NCI-H128 (cell line): ENCODE data around the gene CTNNBL1.

Source experiments
- DNase-seq: peaks from one replicate; lab custom pipeline; 2025; ENCODE audit not compliant: unreplicated experiment; lab: John Stamatoyannopoulos, UW

Gene CTNNBL1

DNA sequence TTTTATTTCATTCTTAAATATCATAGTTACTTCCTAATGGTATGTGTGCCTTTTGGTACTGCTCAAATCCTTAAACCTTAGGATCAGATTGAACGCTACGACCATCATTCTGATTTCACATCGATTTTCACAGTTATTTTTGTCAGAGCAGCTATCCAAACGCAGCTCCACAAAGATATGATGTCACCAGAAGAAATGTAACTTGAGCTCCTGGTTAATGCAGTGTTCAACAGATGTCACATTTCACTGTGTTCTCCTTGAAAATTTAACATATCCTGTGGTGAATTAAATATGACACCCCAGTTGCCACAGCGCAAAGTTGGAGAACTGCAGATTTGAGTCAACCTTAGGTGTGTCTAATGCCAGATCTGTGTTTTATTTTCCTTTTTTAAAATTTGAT lies 81.4 kb downstream of the CTNNBL1 start:
- no peak for DNase-seq

DNA sequence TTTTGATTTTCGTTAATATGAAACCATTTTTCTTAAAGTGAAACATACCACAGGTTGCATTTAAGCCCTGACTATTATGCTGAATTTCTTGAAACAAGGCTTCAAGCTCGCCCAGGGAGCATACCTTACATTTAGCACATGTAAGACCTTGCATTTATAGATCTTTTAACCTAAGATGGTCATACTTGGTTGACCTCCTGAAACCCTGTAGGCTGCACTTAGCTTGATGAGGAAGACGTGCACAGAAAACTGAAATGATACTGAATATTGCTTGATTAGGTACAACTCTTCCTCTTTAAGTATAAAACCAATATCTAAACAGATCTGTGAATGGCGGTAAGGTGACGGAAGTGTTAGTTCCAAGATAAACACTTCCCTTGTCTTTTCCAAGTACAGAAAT lies 82.2 kb downstream of the CTNNBL1 start:
- no peak for DNase-seq

DNA sequence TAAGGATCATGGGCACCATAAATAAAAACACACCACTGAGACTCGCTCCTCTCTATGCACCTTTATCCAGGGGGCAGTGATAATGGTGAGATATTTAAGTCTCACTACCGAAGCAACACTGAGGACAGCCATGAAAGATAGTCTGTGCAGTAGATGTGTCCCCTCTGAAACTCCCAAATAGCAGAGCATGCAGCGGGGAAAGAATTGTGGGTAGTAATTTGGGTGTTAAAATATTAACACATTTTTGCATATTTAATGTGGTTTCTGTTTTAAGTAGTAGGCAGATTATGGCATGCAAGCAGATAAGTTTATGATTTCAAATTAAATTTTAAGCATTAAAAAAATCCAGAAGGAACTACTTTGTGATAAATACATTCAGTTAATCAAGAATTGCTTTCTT lies 82.7 kb downstream of the CTNNBL1 start:
- no peak for DNase-seq

DNA sequence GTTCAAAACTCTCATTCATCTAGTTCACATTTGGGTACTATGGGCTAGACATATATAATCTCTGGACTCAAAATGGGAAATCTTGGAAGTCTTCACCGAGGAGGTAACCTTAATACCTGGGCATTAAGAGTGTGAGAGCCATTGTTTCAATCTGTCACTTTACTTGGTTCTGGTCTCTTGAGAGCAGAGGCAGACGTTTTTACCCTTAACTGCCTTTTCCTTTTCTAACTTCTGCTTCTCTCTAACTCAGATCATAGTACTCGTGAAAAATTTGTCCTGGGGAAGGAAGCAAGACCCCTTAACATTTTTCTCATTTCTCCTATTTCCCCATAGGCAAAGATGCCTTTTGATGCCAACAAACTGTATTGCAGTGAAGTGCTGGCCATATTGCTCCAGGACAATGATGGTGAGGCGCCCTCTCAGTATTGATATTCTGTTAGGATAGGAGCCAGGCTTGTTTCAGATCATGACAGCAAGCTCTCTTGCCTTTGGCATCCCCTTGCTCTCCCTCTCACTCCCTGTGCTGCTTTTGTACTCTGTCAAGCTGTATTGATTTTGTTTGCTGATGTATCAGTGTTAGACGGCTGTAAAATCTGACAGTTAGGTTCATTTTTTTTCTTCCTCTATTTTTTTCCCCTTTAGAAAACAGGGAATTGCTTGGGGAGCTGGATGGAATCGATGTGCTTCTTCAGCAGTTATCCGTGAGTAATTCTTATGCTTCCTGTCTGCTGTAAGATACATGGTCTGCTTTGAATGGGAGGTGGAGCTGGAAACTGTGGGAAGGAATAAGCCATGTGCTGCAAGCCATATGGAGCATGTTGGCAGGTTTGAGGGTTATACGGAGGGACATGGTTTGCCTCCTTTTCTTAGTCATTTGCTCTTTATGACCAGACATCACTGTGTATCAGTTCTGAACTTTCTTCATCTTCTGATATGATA lies 83.5 kb downstream of the CTNNBL1 start:
- no peak for DNase-seq

DNA sequence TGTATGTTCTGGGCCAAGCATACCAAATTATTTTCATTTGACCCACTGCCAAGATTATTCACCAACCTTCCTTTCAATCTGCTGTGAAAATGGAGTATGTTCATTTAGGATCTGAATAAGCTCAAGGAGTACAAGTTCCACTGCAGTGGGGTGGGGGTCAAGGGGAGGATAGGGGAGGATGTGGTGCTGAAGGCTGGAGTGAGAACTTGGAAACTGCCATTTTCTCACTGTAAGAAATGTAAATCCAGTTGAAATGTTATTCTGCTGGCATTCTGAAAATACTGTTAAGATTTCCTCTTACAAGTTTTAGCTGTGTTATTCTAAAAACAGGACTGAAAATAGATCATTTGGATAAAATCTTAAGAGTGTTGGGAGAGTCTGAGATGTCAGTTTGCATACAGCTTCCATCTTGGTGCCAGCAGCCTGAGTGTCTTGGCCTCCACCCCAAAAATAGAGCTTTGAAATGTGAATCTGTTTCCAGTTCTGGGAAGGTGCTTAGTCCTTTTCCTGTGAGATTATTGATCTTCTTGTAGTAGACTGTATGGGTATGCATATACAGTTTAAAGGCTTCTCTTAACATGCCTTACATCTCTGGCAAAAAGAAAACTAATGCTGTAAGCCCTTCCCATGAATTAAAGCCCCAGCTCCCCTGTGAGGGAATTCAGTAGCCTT lies 84.3 kb downstream of the CTNNBL1 start:
- no peak for DNase-seq

DNA sequence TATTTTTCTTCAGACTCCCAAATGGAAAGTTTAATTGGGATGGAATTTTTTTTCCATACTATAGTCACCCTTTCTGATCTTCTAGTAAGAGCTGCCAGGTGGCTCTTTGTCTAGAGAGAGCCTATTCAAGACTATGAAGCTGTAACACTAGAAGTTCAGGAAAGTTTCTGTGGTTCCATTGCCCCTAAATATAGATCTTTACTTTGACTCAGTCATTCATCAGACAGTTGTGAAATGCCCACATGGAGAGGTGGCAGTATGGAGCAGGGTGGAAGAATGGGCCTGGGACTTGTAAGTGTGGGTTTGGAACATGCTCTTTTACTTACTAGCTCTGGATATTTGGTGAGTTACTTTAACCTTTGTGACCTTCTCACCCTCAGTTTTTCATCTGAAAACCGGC lies 87.8 kb downstream of the CTNNBL1 start:
- DNase-seq: no peak

DNA sequence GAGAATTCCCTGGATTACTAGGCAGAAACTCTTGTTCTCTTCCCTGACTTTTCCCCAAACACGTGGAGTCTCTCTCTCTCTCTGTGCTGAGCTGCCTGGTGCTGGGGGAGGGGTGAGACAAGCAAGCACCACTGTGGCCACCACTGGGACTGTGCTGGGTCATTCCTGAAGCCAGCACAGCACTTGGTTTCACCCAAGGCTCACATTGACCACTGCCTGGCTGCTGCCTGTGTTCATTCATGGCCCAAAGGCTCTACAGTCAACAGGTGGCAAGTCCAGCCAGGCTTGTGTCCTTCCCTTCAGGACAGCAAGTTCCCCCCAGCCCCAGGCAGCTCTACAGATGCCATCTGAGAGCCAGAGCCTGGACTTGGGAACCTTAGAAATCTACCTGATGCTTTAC lies 92.2 kb downstream of the CTNNBL1 start:
- no peak for DNase-seq

DNA sequence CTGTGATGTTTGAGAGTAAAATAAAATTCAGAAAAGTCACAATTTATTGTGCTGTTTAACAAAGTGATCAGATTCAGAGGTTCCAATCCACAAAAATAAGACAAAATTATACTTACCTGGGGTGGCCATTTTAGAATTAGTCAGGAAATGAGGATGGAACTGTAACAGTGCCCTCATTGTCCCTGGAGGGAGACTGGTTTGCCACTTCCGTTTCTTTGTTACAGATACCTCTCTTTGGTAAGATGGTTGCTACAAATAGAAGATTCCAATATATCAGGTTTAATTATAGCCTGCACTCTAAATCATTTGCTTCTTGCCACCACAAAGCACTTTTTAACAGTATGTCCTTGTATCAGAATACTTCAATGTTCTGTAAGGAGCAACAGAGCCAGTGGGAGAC lies 95.6 kb downstream of the CTNNBL1 start:
- DNase-seq: no peak

DNA sequence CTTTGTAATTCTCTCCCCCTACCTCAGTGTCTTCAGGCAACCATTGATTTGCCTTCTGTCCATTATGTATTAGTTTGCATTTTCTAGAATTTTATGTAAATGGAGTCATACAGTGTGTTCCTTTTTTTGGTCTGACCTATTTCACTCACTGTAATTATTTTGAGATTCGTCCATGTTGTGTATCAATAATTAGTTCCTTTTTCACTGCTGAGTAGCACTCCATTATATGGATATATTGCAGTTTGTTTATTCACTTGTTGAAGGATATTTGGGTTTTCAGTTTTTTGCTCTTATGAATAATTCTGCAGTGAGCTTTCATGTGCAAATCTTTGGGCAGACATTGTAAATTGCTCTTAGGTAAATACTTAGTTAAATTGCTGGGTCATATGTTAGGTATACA lies 97.1 kb downstream of the CTNNBL1 start:
- no peak for DNase-seq

DNA sequence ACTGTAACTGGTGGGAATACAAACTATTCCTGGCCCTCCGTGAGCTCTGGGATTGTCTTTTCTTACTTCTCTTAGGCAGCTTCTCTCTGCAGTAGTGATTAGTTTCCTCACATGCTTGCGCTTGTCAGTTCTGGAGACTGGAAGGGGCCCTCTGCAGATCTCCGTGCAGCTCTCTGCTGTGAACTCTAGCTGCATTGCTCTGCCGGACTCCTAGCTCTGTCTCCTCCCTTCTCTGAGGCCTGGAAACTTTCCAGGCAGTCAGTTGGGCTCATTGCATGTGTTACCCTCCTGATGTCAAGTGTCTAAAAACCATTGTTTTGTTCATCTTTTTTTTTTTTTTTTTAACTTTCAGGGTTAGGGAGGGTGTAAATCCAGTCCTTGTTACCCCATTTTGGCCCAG lies 102.3 kb downstream of the CTNNBL1 start:
- DNase-seq: no peak

DNA sequence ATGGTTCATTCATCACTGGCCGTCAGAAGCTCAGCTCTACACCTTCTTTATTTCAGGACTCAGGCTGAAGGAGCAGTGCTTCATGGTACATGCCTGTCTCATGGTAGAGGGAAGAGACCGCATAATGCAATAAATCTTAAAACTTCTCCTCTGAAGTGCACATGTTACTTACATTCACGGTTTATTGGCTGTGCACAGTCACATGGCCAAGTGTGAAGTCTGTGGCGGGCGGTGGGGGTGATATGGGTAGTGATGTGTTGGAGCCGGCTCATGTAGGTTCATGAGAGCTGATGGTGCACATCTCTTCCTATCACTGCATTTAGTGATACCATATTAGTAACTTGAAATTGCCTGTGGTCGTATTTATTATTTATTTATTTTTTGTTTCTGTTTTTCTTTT lies 102.9 kb downstream of the CTNNBL1 start:
- no peak for DNase-seq

DNA sequence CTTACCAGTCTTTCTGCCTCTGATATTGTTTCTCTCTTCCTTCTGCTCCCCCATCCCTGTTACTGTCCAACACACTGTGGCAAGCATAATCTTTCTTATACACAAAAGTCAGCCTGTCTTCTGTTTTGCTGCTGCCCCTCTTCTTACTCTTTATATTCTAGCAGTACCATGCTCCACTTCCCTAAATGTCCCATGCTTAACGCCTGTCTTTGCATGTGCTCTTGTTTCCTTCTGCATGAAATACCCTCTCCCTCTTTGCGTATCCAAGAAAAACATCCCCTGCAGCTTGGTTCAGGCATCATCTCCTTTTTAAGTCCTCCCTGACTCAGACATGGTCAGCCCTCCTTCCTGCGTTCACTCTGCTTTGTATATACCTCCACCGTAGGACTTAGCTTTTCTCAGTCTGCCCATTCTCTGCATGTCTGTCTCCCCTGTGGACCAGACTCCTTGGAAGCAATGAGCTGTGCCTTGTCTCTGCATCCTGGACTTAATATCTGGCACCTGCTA lies 103.9 kb downstream of the CTNNBL1 start:
- no peak for DNase-seq

DNA sequence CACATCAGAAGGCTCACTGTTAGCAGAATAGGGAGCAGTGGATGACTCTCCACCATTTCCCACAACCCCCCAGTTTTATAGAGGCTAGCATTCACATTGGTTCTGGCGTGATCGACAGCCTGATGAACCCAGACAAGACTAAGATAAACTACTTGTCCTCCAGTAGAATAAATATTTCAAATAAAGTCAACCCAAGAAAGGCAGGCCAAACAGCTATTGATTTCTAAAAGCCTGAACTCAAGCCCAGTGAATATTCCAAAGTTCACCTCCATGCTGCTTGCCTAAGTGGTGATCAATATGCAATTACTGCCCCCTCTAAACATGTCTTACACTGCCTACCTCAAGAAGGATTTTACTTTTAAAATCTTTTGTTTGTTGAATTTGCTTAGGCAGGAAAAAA lies 104.5 kb downstream of the CTNNBL1 start:
- no peak for DNase-seq

DNA sequence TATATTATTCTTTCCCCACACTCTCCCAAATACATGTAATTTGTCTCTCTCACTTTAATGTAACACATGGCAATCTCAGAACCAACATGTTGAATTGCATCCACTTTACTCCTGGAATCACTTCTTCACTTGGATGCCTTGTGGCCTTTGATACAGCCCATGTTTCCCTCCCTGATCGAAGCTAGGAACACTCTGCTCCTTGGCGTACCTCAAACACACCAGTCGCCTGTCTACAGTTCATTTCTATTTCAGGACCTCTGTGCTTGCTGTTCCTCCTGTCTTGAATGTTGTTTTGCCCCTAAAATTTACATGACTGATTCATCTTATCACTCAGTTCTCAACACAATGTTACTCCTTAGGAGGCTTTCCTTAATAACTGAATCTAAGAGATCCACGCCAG lies 106.8 kb downstream of the CTNNBL1 start:
- DNase-seq: no peak

DNA sequence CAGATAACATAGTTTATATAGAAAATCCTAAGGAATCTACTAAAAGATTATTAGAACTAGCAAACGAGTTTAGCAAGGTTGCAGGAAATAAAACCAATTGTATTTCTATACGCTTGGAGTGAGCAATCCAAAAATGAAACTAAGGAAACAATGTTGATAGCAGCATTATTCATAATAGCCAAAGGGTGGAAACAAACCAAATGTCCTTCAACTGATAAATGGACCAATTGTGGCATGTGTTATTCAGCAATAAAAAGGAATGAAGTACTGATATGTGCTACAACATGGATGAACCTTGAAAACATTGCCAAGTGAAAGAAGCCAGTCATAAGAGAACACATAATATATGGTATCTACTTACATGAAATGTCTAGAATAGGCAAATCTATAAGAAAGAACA lies 108.1 kb downstream of the CTNNBL1 start:
- no peak for DNase-seq

DNA sequence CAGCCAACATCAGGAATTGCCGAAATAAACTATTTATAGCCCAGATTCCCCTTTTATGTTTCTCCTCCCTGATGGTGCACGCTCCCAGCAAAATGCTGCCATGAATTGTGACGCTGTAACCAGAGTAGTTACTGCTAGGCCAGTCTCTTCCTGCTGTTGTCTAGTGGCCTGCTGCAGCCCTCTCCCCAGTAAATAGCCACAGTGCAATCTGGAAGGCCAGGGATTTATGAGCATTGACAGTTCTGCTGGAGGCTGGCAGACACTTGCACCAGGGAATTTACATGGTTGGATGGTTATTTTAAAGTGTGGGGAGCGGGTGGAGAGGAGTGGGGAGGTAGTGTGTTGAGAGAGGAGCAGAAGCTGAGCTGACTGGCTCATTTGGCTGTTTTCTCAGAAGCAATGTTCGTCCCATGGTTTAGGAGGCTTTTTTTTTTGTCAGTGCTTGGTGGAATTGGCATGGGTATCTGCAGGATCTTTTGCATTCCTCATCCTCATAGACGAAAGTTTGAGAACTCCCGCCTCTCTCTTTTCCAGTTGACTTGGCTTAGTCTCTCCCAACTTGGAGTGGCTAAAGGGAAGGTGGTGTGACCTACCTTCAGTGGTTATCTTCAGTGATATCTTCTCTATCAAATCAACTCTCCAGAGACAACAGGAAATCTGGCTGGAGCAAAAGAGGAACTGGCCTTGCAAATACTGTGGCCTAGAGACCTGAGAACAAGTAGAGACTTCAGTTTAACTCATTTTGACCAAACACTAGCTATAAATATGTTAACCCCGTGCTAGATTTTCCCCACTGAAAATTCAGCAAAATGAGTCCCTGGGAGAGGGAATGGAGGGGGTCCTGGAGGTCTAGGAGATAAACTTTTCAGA lies 109.8 kb downstream of the CTNNBL1 start:
- no peak for DNase-seq

DNA sequence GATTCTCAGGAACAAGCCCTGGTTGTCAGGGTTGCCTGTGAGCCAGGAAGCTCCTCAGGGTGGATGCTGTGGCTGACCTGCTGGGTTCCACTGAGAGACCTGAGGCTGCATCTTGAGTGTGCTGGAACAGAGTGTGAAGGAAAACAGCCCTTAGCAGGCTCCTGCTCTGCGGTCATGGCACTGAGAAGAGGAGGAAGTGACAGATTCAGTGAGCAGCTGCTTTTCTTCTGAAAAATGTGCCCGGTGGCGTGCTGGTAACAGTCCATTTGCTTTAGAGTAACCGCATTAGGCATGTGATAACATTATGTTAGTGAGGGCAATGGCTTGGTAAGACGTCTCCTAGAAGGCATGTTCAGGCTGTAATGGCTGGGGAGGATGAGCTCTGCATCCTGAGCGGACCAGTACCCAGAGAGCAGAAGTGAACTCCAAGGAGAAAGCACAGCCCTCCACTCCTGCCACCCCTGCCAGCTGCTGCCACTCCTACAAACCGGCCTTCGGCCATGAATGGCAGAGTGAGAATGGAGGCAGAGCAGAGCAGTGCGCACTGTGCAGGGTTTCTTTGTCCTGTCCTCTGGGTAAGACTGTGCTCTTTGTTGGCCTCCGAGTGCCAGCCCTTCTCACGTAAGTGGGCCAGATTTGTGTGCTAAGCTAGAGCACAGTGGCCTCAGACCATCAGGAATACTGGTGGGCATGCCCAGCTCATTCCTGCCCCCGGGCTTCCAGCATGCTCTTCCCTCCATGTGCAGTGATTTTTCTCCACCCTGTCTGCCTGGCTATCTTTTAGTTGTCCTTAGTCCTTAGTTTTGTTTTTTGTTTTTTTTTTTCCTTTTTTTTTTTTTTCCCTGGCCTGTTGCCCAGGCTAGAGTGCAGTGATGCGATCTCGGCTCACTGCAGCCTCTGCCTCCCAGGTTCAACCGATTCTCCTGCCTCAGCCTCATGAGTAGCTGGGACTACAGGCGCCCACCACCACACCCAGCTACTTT lies 111.0 kb downstream of the CTNNBL1 start:
- no peak for DNase-seq

DNA sequence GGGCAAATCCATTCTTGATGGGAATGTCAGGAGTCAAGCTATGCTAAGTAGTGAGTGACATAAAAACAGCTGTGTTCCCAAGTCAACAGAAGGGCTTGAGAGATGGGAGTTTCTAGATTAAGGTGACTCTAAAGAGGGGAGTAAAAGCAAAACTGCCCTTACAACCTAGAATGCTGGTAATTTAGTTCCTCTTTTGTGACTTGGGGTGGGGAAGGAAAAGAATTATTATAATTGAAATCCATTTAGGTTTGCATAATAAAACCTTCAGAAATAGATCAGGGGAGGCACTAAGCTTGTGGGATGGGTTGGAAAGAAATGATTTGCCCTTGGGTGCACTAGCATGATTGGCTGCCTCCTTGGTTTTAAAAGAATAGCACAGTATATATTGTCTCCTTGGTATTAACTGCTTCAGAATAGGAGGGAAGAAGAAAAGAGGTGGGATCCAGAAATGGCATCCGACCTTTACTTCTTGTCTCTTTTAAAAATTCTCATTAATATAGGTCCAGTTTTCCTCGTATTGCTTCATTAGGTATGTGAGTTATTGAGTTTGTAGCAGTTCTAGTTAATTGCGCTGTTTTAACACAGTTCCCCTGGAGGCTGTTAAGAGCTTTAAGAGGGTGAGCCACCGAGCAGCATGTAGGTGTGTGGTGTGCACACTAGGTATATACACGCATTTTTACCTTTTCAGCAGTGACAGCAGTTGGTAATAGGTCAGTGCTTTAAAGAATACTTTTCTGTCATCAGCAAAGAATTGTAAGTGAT lies 113.8 kb downstream of the CTNNBL1 start:
- no peak for DNase-seq
